WTC11 (cell line): Measurements from ENCODE around the gene PSORS1C1. TPM values are rescaled to one million over a fixed set of nuclear protein-coding genes. Genes with fewer than 3 reads are reported as not detected.

ENCODE experiments used
- ATAC-seq: fragments of 200-7000 bp; cut with Tn5 transposase; 2 replicates; pipeline ENCODE4 v1.10.0; 2021; ENCODE audit warnings: mild to moderate bottlenecking, moderate library complexity
- CTCF ChIA-PET: fragments of 300-600 bp; sonication (Branson Sonifier 250); formaldehyde crosslinking; loops from one replicate; lab custom pipeline; 2021; ENCODE audit warnings: antibody characterized with exemption; lab: Charles Lee
- POLR2A ChIA-PET: fragments of 350-600 bp; sonication (Branson Sonifier 250); formaldehyde crosslinking; loops from one replicate; lab custom pipeline; 2021; ENCODE audit warnings: antibody characterized with exemption; lab: Charles Lee
- DNase-seq: peaks from one replicate; pipeline ENCODE4 v3.0.0; 2021; ENCODE audit warnings: low spot score
- H3K27ac Mint-ChIP-seq: 2 replicates; pipeline ENCODE4 v1.8.0; 2021; ENCODE audit warnings: mixed read lengths
- H3K27me3 Mint-ChIP-seq: 2 replicates; pipeline ENCODE4 v1.8.0; 2021; ENCODE audit warnings: low read depth, mild to moderate bottlenecking, moderate library complexity, mixed read lengths
- H3K36me3 Mint-ChIP-seq: 2 replicates; pipeline ENCODE4 v1.8.0; 2021; ENCODE audit warnings: mixed read lengths
- H3K4me1 Mint-ChIP-seq: 2 replicates; pipeline ENCODE4 v1.8.0; 2022; ENCODE audit warnings: mixed read lengths
- H3K4me3 Mint-ChIP-seq: 2 replicates; pipeline ENCODE4 v1.8.0; 2021; ENCODE audit warnings: mild to moderate bottlenecking, moderate library complexity, mixed read lengths
- H3K9me3 Mint-ChIP-seq: 2 replicates; pipeline ENCODE4 v1.8.0; 2021; ENCODE audit warnings: mixed read lengths
- AR ChIP-seq: fragments of 250-450 bp; sonication (Bioruptor Pico); IDR thresholded peaks from 2 replicates; pipeline ENCODE4 v1.9.0; 2021; ENCODE audit warnings: mild to moderate bottlenecking
- CDX4 ChIP-seq: fragments of 250-450 bp; sonication (Bioruptor Pico); IDR thresholded peaks from 2 replicates; pipeline ENCODE4 v1.9.0; 2021; ENCODE audit warnings: moderate library complexity, mild to moderate bottlenecking, inconsistent platforms, borderline replicate concordance
- E2F1 ChIP-seq: sonication (generic); formaldehyde crosslinking; IDR thresholded peaks from 2 replicates; pipeline ENCODE4 v1.8.0; 2022; ENCODE audit warnings: mild to moderate bottlenecking, missing genetic modification reagents
- ETV6 ChIP-seq: sonication (generic); formaldehyde crosslinking; IDR thresholded peaks from 2 replicates; pipeline ENCODE4 v1.8.1; 2022; ENCODE audit warnings: mild to moderate bottlenecking, missing genetic modification reagents
- FOXJ3 ChIP-seq: sonication (generic); formaldehyde crosslinking; IDR thresholded peaks from 2 replicates; pipeline ENCODE4 v1.9.0; 2021; ENCODE audit warnings: missing genetic modification reagents, mild to moderate bottlenecking, borderline replicate concordance
- JUN ChIP-seq: sonication (generic); formaldehyde crosslinking; IDR thresholded peaks from 2 replicates; pipeline ENCODE4 v1.8.0; 2023; ENCODE audit warnings: mild to moderate bottlenecking, missing genetic modification reagents
- NR1H2 ChIP-seq: sonication (generic); formaldehyde crosslinking; IDR thresholded peaks from 2 replicates; pipeline ENCODE4 v1.9.0; 2021; ENCODE audit warnings: mild to moderate bottlenecking, moderate library complexity, missing genetic modification reagents
- OVOL2 ChIP-seq: fragments of 250-450 bp; sonication (Bioruptor Pico); IDR thresholded peaks from 2 replicates; pipeline ENCODE4 v1.9.0; 2021; ENCODE audit warnings: mild to moderate bottlenecking, borderline replicate concordance
- PRRX2 ChIP-seq: fragments of 250-450 bp; sonication (Bioruptor Pico); IDR thresholded peaks from 2 replicates; pipeline ENCODE4 v1.8.0; 2021; ENCODE audit warnings: mild to moderate bottlenecking
- RELA ChIP-seq: sonication (generic); formaldehyde crosslinking; IDR thresholded peaks from 2 replicates; pipeline ENCODE4 v1.8.1; 2022; ENCODE audit warnings: missing genetic modification reagents, mild to moderate bottlenecking, borderline replicate concordance
- SOX15 ChIP-seq: fragments of 250-450 bp; sonication (Bioruptor Pico); IDR thresholded peaks from 2 replicates; pipeline ENCODE4 v1.9.0; 2021; ENCODE audit warnings: mild to moderate bottlenecking
- TEAD1 ChIP-seq: sonication (generic); formaldehyde crosslinking; IDR thresholded peaks from 2 replicates; pipeline ENCODE4 v1.8.0; 2022; ENCODE audit warnings: mild to moderate bottlenecking, missing genetic modification reagents
- USF2 ChIP-seq: sonication (generic); formaldehyde crosslinking; IDR thresholded peaks from 2 replicates; pipeline ENCODE4 v1.8.1; 2023; ENCODE audit warnings: mild to moderate bottlenecking, missing genetic modification reagents, moderate library complexity
- ZNF423 ChIP-seq: fragments of 250-450 bp; sonication (Bioruptor Pico); IDR thresholded peaks from 2 replicates; pipeline ENCODE4 v2.1.2; 2022; ENCODE audit warnings: mild to moderate bottlenecking, moderate library complexity
- total RNA-seq: library from RNA; stranded (reverse); gene quantifications from 3 replicates; pipeline ENCODE4 v1.2.3, GENCODE V29; 2021
- TF ChIP-seq, protein P1 (sequence below): sonication (generic); formaldehyde crosslinking; IDR thresholded peaks from 2 replicates; pipeline ENCODE4 v1.8.0; 2022; ENCODE audit warnings: missing genetic modification reagents
- TF ChIP-seq, protein P2 (sequence below): sonication (generic); formaldehyde crosslinking; conservative IDR thresholded peaks from 2 replicates; pipeline ENCODE4 v1.8.1; 2023; ENCODE audit warnings: mild to moderate bottlenecking, low read depth, missing genetic modification reagents, moderate library complexity
- TF ChIP-seq, protein P3 (sequence below): sonication (generic); formaldehyde crosslinking; IDR thresholded peaks from 2 replicates; pipeline ENCODE4 v1.8.0; 2022; ENCODE audit warnings: mild to moderate bottlenecking, missing genetic modification reagents

The PSORS1C1 gene
- total RNA-seq, 1 experiment from 2014 or later = 0.66 TPM

GRCh38 chr6:31178143-31179041 is 63.8 kb downstream of the PSORS1C1 start:
- Mint-ChIP-seq H3K27ac (peak overlapping the region; percentile 39), H3K9me3 (no peaks in the 10 kb centered on the region), H3K36me3 (peaks cover 9% of the 10 kb centered on the region), H3K27me3 (no peaks in the 10 kb centered on the region), H3K4me3 (no peak overlapping the region), H3K4me1 (peaks cover 65% of the 10 kb centered on the region)
- DNase-seq (no peak), ATAC-seq (no peak)
- ChIA-PET CTCF (interaction anchor here (1.0 kb wide), 1 partner anchor 20 kb away, joined by 5 read pairs; the partner anchor contains the start of gene TCF19), POLR2A (no interaction called here)
- TF ChIP-seq AR (no peak), OVOL2 (no peak), E2F1 (CRISPR knock-in tag) (no peak), ETV6 (CRISPR knock-in tag) (no peak), PRRX2 (CRISPR knock-in tag) (no peak), USF2 (CRISPR knock-in tag) (no peak), NR1H2 (CRISPR knock-in tag) (no peak), RELA (CRISPR knock-in tag) (no peak), TEAD1 (CRISPR knock-in tag) (no peak), FOXJ3 (no peak)
- TF ChIP-seq, protein P1, sequence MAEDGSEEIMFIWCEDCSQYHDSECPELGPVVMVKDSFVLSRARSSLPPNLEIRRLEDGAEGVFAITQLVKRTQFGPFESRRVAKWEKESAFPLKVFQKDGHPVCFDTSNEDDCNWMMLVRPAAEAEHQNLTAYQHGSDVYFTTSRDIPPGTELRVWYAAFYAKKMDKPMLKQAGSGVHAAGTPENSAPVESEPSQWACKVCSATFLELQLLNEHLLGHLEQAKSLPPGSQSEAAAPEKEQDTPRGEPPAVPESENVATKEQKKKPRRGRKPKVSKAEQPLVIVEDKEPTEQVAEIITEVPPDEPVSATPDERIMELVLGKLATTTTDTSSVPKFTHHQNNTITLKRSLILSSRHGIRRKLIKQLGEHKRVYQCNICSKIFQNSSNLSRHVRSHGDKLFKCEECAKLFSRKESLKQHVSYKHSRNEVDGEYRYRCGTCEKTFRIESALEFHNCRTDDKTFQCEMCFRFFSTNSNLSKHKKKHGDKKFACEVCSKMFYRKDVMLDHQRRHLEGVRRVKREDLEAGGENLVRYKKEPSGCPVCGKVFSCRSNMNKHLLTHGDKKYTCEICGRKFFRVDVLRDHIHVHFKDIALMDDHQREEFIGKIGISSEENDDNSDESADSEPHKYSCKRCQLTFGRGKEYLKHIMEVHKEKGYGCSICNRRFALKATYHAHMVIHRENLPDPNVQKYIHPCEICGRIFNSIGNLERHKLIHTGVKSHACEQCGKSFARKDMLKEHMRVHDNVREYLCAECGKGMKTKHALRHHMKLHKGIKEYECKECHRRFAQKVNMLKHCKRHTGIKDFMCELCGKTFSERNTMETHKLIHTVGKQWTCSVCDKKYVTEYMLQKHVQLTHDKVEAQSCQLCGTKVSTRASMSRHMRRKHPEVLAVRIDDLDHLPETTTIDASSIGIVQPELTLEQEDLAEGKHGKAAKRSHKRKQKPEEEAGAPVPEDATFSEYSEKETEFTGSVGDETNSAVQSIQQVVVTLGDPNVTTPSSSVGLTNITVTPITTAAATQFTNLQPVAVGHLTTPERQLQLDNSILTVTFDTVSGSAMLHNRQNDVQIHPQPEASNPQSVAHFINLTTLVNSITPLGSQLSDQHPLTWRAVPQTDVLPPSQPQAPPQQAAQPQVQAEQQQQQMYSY (CRISPR knock-in tag) = no peak

- Mint-ChIP-seq H3K27me3 (no peaks in the 10 kb centered on the region), H3K27ac (peak overlapping the region; percentile 39), H3K9me3 (no peaks in the 10 kb centered on the region), H3K4me1 (peaks cover 65% of the 10 kb centered on the region), H3K36me3 (peaks cover 9% of the 10 kb centered on the region), H3K4me3 (peak overlapping the region; percentile 20; the same call in 1 of the 2 replicates)
- TF ChIP-seq, protein P2, sequence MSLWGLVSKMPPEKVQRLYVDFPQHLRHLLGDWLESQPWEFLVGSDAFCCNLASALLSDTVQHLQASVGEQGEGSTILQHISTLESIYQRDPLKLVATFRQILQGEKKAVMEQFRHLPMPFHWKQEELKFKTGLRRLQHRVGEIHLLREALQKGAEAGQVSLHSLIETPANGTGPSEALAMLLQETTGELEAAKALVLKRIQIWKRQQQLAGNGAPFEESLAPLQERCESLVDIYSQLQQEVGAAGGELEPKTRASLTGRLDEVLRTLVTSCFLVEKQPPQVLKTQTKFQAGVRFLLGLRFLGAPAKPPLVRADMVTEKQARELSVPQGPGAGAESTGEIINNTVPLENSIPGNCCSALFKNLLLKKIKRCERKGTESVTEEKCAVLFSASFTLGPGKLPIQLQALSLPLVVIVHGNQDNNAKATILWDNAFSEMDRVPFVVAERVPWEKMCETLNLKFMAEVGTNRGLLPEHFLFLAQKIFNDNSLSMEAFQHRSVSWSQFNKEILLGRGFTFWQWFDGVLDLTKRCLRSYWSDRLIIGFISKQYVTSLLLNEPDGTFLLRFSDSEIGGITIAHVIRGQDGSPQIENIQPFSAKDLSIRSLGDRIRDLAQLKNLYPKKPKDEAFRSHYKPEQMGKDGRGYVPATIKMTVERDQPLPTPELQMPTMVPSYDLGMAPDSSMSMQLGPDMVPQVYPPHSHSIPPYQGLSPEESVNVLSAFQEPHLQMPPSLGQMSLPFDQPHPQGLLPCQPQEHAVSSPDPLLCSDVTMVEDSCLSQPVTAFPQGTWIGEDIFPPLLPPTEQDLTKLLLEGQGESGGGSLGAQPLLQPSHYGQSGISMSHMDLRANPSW (CRISPR knock-in tag) = no peak
- TF ChIP-seq SOX15 (CRISPR knock-in tag) (no peak), NR1H2 (CRISPR knock-in tag) (no peak), ZNF423 (CRISPR knock-in tag) (no peak), CDX4 (no peak), JUN (no peak)
- TF ChIP-seq, protein P3, sequence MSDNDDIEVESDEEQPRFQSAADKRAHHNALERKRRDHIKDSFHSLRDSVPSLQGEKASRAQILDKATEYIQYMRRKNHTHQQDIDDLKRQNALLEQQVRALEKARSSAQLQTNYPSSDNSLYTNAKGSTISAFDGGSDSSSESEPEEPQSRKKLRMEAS = no peak
- ChIA-PET POLR2A (interaction anchor here (0.6 kb wide), 1 partner anchor 13 kb away, joined by 4 read pairs; no protein-coding TSS in a partner anchor), CTCF (no interaction called here)
- DNase-seq = no peak
- ATAC-seq = no peak
Observed at GRCh38 chr6:31179042-31179386, 64.4 kb downstream of the PSORS1C1 start.
